ENCODE measurements around the gene KRT82. TPM values are rescaled to one million over a fixed set of nuclear protein-coding genes. Genes with fewer than 3 reads are reported as not detected.

Gene KRT82
- total RNA-seq, 4 donors from 2014 or later: 0.46 to 10.3 TPM; not detected in 2

GRCh38 chr12:52390739-52391617 is 15.2 kb downstream of the KRT82 start:
- H3K4me3 ChIP-seq (ENCODE audit: low read depth, poor library complexity, severe bottlenecking): no peak overlapping the region
- DNase-seq (ENCODE audit: low spot score in 2 of 2): no peak
- no peak for TF ChIP-seq POLR2A (IDR thresholded peaks at IDR 0.05)
- TF ChIP-seq, protein P1, sequence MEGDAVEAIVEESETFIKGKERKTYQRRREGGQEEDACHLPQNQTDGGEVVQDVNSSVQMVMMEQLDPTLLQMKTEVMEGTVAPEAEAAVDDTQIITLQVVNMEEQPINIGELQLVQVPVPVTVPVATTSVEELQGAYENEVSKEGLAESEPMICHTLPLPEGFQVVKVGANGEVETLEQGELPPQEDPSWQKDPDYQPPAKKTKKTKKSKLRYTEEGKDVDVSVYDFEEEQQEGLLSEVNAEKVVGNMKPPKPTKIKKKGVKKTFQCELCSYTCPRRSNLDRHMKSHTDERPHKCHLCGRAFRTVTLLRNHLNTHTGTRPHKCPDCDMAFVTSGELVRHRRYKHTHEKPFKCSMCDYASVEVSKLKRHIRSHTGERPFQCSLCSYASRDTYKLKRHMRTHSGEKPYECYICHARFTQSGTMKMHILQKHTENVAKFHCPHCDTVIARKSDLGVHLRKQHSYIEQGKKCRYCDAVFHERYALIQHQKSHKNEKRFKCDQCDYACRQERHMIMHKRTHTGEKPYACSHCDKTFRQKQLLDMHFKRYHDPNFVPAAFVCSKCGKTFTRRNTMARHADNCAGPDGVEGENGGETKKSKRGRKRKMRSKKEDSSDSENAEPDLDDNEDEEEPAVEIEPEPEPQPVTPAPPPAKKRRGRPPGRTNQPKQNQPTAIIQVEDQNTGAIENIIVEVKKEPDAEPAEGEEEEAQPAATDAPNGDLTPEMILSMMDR (IDR thresholded peaks at IDR 0.05): no peak
- WGBS, 2 donors: 60 to 68% methylated on average over 10 to 11 of the region's 11 CpGs
- intact Hi-C loops (cut with DNase I; ENCODE audit: low total_unique reads): no loop called here

- WGBS, 2 donors: 29 to 33% methylated on average over 9 of the region's 9 CpGs
- TF ChIP-seq POLR2A (IDR thresholded peaks at IDR 0.05): no peak
- TF ChIP-seq, protein P1 (IDR thresholded peaks at IDR 0.05): no peak
- DNase-seq (ENCODE audit: low spot score in 2 of 2): no peak
- H3K4me3 ChIP-seq (ENCODE audit: low read depth, poor library complexity, severe bottlenecking): no peak overlapping the region
- intact Hi-C loops (cut with DNase I; ENCODE audit: low total_unique reads): no loop called here
Measured at GRCh38 chr12:52389313-52390207, 16.6 kb downstream of the KRT82 start.

DNA sequence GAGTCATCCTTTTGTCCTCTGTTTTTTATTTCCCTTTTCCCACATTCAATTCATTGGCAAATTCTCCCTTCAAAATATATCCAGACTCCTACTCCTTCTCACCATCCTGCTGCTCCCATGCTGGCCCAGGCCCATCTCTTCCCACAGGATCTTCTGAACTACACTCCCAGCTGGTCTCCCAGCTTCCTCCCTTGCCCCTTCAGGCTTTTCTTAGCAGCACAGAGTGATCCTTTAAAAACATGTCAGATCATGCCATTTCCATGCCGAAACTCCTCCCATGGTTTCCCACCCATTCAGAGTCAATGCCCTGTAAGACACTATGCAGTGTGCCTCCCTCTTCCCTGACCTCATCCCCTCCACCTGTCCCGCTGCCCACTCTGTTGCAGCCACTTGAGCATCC is 18.3 kb downstream of the KRT82 start:
- no peak for DNase-seq (ENCODE audit: low spot score in 2 of 2)
- TF ChIP-seq, protein P1 (IDR thresholded peaks at IDR 0.05): no peak
- intact Hi-C loops (cut with DNase I; ENCODE audit: low total_unique reads): no loop called here
- no peak overlapping the region for H3K4me3 ChIP-seq (ENCODE audit: low read depth, poor library complexity, severe bottlenecking)
- 58 to 69% methylated on average over 2 of the region's 2 CpGs for WGBS, 2 donors

- no peak for DNase-seq (ENCODE audit: low spot score in 2 of 2)
- WGBS, 2 donors: 96 to 97% methylated on average over 9 to 11 of the region's 11 CpGs
- TF ChIP-seq, protein P1 (IDR thresholded peaks at IDR 0.05): no peak
- TF ChIP-seq POLR2A (IDR thresholded peaks at IDR 0.05): no peak
- intact Hi-C loops (cut with DNase I; ENCODE audit: low total_unique reads): no loop called here
- no peak within 1 kb of the TSS for H3K4me3 ChIP-seq (ENCODE audit: low read depth, poor library complexity, severe bottlenecking)
Measured at GRCh38 chr12:52385226-52385702, 20.9 kb downstream of the KRT82 start, which contains the start of gene KRT84. KRT84 (minus strand) TSS chr12:52385652; CDS start chr12:52385585, 67 bp downstream.

GRCh38 chr12:52383331-52383730 is 22.8 kb downstream of the KRT82 start:
- intact Hi-C loops (cut with DNase I; ENCODE audit: low total_unique reads): no loop called here
- 82 to 98% methylated on average over 3 of the region's 3 CpGs for WGBS, 2 donors

More at GRCh38 chr12:52383331-52383730, 22.8 kb downstream of the KRT82 start:
- no peak for DNase-seq (ENCODE audit: low spot score in 2 of 2)
- H3K4me3 ChIP-seq (ENCODE audit: low read depth, poor library complexity, severe bottlenecking): no peak overlapping the region
- no peak for TF ChIP-seq POLR2A (IDR thresholded peaks at IDR 0.05)
- TF ChIP-seq, protein P1 (IDR thresholded peaks at IDR 0.05): no peak

All from lower leg skin (tissue), 4 donors.